ENCODE results near the gene VMP1.

DNA sequence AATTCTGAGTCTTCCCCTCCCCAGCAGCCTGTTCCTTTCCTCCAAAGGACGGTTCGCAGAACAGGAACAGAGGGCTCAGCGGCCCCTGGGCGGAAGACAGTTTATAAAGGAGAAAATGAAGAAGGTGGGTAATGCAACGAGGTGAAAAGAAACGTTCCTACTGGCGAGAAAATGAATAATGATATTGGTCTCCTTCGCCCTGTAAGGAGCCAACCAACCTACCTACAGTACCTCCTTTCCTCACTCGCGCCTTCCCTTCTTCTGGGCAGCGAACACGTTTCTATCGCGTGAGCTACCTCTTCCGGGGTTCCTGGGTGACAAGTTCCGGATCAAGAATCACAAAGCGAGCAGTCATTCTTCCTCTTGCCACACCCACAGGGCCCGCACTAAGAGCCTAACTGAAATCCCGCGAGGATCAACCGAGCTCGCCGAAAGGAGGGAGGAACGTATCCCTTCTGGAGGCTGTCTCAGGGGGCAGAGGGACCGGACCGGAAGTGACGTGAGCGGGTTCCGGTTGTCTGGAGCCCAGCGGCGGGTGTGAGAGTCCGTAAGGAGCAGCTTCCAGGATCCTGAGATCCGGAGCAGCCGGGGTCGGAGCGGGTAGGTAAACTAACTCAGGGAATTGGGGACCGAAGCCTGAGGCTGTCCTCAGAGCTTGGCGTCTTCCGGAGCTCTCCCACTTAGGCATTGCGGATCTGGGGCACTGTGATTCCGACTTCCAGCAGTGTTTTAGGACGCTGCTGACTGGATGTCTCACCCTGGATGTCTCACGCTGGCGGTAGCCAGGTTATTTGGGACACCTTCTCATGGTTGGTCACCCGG, at the start of gene VMP1, which contains the start of gene PTRH2:
- TF ChIP-seq, protein P1, sequence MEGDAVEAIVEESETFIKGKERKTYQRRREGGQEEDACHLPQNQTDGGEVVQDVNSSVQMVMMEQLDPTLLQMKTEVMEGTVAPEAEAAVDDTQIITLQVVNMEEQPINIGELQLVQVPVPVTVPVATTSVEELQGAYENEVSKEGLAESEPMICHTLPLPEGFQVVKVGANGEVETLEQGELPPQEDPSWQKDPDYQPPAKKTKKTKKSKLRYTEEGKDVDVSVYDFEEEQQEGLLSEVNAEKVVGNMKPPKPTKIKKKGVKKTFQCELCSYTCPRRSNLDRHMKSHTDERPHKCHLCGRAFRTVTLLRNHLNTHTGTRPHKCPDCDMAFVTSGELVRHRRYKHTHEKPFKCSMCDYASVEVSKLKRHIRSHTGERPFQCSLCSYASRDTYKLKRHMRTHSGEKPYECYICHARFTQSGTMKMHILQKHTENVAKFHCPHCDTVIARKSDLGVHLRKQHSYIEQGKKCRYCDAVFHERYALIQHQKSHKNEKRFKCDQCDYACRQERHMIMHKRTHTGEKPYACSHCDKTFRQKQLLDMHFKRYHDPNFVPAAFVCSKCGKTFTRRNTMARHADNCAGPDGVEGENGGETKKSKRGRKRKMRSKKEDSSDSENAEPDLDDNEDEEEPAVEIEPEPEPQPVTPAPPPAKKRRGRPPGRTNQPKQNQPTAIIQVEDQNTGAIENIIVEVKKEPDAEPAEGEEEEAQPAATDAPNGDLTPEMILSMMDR (tag by site-specific recombination; IDR thresholded peaks at IDR 0.05), result no peak; the same call in 1 of the 2 replicates
- TF ChIP-seq ZBTB17 (tag by site-specific recombination; IDR thresholded peaks at IDR 0.05) (peak; percentile 79; the same call in 1 of the 2 replicates), ZNF10 (tag by site-specific recombination; IDR thresholded peaks at IDR 0.05) (no peak)
